GM23248 (cell line): Measurements from ENCODE around the gene NOXRED1.

Experiments used
- EZH2 ChIP-seq: fragments of 200-600 bp; sonication (generic); IDR thresholded peaks from 2 replicates; pipeline ENCODE4 v1.6.1; 2018; ENCODE audit warnings: antibody characterized with exemption, mild to moderate bottlenecking; ENCODE audit not compliant: insufficient read depth, poor library complexity, severe bottlenecking
- EZH2phosphoT487 ChIP-seq: fragments of 200-600 bp; sonication (generic); IDR thresholded peaks from 2 replicates; pipeline ENCODE4 v1.6.1; 2018; ENCODE audit warnings: antibody characterized with exemption, moderate library complexity, mild to moderate bottlenecking, low read depth; ENCODE audit not compliant: insufficient read depth

GRCh38 chr14:77377502-77377844 is 45.9 kb downstream of the NOXRED1 start:
- TF ChIP-seq EZH2: no peak
- TF ChIP-seq EZH2phosphoT487: no peak
